Measurements from ENCODE around the gene IKZF4. TPM values are rescaled to one million over a fixed set of nuclear protein-coding genes. Genes with fewer than 3 reads are reported as not detected.
A peak's percentile ranks its signal among the peaks of the same experiment; 100 is the strongest.
"Not testable (repeated sequence)": the region's sequence is repeated elsewhere in the genome, so short reads cannot be mapped to it uniquely, and the experiment has no call there.

Gene IKZF4
- total RNA-seq, 1 experiment from 2014 or later, result 1.8 TPM

DNA sequence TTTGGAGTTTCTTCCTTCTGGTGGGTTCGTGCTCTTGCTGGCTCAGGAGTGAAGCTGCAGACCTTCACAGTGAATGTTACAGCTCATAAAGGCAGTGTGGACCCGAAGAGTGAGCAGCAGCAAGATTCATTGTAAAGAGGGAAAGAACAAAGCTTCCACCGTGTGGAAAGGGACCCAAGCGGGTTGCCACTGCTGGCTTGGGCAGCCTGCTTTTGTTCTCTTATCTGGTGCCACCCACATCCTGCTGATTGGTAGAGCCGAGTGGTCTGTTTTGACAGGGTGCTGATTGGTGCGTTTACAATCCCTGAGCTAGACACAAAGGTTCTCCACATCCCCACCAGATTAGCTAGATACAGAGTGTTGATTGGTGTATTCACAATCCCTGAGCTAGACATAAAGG, 21.3 kb upstream of the IKZF4 start:
- not testable (repeated sequence) for DNase-seq (ENCODE audit: low read depth)

DNA sequence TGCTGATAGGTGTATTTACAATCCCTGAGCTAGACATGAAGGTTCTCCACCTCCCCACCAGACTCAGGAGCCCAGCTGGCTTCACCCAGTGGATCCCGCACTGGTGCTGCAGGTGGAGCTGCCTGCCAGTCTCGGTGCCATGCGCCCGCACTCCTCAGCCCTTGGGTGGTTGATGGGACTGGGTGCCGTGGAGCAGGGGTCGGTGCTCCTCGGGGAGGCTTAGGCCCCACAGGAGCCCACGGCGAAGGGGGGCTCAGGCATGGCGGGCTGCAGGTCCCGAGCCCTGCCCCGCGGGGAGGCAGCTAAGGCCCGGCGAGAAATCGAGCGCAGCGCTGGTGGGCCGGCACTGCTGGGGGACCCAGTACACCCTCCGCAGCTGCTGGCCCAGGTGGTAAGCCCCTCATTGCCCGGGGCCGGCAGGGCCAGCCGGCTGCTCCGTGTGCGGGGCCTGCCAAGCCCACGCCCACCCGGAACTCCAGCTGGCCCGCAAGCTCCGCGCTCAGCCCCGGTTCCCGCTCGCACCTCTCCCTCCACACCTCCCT, 20.8 kb upstream of the IKZF4 start:
- DNase-seq (ENCODE audit: low read depth), result not testable (repeated sequence)

DNA sequence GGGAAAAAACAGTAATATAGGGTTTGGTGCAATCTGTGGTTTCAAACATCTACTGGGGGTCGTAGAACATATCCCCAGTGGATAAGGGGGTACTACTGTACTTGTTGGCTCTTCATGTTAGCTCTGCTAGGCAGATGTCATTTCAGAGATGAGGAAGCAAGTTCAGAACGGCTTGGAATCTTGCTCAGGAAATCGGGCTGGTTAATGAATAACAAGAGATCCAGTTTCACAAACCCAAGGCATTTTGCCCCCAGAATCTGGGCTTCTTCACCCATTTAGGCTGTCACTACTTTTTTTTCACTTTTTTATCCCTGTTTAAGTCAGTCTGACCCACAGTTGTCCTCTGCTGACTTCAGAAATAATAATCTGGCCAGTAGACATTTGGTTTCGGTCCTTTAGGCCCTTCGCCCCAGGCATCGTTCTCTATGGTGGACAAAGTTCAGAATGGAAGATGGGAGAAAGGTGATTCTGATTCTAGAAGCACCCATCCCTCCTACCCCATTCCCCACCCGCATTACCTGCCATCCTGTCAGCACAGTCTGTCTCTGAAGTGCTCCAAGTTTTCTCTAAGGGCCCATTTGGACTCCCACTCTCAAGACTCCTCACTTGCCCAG, 19.2 kb upstream of the IKZF4 start:
- DNase-seq (ENCODE audit: low read depth), result no peak

DNA sequence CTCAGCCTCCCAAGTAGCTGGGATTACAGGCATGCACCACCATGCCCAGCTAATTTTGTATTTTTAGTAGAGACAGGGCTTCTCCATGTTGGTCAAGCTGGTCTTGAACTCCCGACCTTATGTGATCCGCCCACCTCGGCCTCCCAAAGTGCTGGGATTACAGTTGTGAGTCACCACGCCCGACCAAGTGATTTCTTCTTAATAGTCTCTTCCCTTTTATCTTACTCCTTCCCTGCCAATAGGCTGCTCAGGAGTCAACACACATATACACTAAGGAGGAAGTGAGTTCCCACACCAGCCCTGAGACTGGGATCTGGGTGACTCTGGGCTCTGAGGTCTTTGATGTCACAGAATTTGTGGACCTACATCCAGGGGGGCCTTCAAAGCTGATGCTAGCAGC, 17.5 kb upstream of the IKZF4 start:
- DNase-seq (ENCODE audit: low read depth), result not testable (repeated sequence)

DNA sequence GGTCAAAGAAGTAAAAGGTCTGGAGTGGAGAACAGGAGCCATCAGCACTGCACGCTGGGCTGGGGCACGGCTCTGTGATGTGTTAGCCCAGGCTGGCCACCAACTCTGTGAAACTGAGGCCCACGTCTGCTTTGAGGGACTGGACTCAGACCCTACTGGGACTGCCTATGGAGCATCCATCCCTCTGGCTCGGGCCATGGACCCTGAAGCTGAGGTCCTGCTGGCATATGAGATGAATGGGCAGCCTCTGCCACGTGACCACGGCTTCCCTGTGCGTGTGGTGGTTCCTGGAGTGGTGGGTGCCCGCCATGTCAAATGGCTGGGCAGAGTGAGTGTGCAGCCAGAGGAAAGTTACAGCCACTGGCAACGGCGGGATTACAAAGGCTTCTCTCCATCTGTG, 16.6 kb upstream of the IKZF4 start:
- DNase-seq (ENCODE audit: low read depth), result no peak

DNA sequence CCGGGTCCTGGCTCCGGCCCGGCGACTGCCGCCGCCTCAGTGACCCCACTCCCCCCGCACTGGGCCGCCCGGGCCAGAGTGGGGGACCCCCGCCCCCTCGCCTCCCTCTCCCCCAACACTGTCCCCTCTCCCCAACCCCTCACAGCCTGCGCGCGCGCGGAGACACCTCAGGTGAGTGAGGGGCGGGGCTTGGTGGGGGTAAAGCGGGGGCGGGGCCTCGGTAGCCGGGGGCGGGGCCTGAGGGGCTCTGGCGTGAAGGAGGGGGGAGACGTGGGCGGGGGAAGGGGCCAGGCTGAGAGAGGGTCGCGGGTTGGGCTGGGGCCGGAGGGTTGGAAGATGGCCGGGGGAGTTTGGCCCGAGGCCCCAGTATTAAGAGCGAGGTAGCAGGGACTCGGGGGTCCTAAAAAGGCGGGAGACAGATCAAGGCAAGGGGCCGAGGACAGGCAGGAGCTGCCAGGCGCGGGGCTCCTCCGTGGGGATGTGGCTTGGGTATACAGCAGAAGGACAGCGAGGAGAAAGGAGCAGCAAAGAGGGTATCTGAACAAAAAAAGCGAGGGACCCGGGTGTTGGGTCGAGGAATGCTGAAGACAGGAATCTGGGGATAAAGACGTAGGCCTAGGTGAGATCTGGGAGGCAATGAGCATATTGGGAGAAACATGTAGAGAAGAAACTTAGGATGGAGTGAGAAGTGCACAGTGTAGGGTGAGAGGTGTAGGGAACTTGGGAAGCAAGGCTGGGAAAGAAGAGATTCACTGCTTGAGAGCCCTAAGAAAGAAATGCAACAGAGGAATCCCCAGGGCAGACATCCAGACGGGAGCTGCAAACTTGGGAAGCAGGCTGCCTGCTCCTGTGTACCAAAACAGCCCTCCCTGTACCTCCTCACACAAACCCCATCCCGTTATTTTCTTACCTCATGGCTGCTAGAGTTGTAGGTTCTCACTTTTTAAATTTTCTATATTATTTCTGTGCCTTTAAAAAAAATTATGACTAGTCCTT, 13.0 kb upstream of the IKZF4 start:
- DNase-seq (ENCODE audit: low read depth), result peak; percentile 5

DNA sequence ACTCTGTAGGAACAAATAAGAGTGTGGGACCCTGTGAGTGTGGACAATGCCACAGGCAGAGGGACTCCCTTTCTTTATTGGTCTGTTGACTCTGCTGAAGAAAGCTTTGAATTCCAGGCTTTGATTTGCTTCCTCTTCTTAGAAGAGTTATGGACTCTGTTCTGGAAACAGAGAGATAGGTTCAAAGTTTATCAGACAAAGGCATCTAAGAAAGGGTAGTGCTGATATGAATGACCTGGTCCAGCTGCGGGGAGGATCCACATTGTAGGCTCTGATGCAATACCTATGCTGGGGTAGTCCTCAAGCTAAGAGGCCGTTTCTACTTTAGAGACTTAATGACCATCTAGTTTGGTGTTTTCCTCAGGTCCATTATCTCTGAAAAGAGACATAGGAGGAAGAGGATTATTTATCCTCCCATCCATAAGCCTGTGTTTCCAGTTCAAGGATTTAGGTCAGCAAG, 10.7 kb upstream of the IKZF4 start:
- no peak for DNase-seq (ENCODE audit: low read depth)

DNA sequence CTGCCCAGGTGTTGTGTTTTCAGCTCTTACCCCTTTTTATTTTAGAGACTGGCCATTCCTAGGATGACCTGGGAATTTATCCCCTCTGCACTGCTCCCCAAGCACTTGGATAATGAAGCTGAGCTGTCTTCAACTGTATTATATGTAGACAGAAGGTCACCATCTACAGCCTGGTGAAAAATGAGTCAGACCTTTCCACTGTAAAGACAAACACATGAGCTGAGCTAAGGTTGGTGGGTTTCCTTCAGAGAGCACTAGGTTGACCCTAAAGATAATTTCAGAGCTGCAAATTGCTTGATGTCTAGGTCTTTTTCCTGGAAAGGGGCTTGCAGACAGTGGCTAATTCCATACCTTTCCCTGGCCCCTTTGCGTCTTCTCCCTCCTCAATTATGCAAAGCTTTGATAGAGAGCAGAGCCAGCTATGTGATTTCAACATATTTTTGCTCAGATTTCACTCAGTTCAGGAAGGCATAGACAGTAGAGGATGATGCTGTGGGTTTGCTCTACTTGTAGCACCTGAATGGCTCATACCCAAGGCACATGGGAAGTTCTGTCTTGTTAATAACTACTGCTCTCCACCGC, 9.2 kb upstream of the IKZF4 start:
- no peak for DNase-seq (ENCODE audit: low read depth)

DNA sequence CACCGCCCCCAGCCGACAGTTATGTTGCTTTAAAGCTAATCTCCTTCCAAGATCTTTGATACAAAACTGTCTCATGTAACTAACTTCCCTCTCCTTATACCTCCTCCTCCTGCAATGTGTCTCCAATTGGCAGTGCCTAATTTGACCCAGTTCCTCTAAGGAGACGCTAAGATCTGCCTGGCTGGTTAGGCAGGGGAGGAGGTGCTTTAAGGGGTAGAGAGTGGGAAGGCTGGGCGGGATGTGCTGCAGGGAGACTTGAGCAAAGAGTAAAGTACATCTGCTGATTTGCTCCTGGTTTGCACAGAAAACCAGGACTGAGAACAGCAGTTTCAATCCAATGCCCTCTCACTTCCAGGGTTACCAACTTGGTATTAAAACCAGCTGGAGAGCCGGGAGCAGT, 7.4 kb upstream of the IKZF4 start:
- DNase-seq (ENCODE audit: low read depth), result no peak

DNA sequence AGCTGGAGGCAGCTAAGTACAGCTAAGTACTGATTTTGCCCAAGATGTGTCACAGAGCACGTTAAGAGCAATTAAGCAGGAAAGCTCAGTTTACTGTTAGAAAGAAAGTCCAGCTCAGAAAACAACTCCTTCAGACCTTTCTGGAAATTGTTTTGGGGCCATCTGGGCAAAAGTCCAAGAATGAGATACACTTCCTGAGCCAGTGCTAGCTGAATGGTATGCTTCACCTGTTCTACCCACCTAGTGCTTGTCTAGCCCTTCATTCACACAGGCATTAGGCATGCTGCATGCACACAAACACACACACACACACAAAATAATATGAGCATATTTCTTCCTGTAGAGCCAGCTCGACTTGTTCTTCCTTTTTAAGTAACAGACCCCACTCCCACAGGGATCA, 6.6 kb upstream of the IKZF4 start:
- no peak for DNase-seq (ENCODE audit: low read depth)

DNA sequence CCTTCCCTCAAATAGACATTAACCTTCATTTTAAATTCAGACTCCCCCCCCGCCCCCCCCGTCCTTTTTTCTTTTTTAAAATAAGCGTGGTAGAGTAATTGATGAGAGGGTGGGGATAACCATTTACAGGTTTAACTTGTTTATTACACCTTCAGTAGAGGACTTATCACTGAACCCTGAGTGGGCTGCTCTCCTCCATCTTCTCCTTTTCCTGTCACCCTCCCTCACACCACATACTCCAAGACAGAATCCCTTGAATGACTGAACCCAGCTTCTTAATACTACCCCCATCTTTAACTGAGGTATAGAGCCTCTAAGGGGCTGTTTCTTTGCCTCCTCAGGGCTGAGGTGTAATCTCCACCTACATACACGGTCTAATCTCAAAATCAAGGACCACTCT, 3.7 kb upstream of the IKZF4 start:
- no peak for DNase-seq (ENCODE audit: low read depth)

DNA sequence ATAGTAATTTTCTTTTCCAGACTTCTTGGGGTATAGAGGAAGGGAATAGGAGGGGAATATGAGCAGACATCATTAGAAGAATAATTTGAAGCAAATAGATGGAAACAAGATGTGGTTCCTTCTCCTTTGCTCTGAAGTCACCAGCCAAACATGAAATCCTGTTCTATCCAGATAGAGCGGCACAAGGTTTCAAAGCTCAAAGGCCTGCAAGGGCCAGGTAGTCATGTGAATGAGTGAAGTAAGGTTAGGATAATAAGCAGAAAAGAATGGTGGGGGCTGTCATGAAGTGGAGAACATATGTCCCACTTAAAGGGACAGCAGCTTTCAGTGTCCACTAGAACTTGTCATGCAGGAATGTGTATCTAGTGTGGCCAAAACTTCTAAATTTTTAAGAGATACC, 2.5 kb upstream of the IKZF4 start:
- no peak for DNase-seq (ENCODE audit: low read depth)

DNA sequence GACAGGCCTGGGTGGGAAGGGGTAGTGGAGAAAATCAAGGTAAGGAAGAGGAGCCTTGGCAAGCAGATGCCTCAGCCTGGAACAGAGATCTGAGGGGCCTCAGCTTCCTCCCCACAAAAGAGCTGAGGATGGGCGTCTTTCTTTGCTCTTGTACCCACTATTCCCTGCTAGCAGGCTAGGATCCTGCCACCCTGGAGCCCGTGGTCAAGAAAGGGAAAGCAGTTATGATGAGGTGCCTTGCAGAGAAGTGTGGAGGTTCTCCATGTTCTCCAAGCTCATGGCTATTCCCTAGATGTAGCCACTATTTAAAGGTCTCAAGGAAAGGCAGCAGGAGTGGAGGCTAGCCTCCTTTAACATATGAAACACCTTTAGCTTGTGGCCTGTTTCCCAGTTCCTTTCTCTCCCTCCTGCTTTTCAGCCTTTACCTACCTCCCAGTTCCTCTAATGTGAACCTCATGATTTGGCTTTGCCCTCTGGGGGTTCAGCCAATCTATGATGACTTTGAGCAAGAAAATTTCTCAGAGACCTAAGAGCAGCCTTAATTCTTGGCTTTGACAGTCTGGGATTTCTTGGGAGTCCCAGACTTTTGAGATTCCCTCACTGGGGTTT, 1.1 kb downstream of the IKZF4 start:
- no peak for DNase-seq (ENCODE audit: low read depth)

DNA sequence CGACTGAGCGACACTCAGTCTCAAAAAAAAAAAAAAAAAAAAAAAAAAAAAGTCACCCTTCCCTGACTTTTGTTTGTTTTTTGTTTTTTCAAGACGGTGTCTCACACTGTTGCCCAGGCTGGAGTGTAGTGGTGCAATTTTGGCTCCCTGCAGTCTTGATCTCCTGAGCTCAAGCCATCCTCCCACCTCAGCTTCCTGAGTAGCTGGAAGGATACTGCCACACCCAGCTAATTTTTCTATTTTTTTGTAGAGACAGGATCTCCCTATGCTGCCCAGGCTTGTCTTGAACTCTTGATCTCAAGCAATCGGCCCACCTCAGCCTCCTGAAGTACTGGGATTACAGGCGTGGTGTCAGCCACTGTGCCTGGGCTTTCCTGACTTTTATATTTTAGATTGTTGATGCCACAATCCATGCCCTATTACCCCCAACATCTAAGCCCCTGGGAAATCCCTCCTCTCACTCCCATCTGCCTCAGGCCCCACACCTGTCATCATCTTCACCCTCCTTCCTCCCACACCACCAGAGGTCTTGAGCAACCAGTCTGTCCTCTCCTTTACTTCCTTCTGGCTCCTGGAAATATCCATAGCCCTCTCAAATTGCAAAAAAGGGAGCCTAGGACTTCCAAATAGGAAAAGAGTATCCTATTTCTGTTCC, 7.8 kb downstream of the IKZF4 start:
- no peak for DNase-seq (ENCODE audit: low read depth)

DNA sequence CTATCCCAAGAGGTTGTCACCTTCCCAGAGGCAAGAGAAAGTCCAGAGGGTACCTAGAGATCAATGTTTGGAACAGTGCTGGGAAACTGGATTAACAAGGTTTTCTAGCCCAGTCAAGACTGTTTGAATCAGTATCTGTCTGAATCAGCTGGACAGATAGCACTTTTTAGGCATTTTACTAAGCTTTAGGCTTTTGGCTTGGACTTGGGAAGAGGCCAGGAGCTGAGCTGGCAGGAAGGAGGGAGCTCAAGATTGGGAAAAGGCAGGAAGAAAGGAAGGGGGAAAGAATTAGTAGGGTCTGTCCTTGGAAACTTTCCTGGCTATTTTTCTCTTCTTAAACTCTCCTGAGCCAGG, 8.3 kb downstream of the IKZF4 start:
- DNase-seq (ENCODE audit: low read depth), result peak; percentile 8

DNA sequence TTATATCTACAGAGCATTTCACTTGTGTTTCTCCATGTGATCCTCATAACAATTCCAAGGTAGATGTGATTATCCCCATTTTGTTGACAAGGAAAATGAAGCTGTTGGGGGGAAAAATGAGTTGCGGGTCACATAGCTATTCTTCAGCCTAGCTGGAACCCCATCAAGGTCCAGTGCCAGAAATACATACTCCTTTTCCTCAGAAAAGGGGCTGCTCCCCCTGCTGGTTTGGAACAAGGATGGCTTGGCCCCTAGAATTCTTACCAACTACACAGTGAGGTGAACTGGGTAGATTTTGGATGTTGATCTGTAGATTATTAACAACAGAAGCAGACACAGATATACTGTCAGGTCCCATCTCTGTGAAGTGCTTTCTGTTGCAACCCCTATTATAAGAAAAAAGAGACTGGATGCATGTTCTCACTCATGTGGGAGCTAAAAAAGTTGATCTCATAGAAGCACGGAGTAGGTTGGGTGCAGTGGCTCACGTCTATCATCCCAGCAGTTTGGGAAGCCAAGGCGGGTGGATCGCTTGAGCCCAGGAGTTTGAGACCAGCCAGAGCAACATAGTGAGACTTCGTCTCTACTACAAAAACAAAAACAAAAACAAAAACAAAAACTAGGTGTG, 8.9 kb downstream of the IKZF4 start:
- peak; percentile 50 for DNase-seq (ENCODE audit: low read depth)

DNA sequence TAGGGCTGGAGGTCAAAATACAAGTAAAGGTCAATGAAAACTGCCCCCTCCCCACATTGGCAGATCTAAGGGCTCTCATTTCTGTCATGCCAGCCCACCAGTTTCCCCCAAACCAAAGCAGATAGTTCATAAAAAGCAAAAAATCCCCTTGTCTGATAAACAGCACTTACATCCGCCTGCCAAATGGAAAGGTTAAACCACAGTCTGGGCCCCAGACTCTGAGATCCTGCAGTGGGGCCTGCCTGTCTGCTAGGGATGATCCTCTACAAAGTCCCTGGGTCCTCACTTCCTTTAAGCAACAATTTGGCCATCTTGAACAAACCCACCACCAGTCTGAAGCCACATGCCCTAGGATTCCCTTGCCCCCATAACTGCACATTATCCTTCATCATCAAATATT, 11.1 kb downstream of the IKZF4 start:
- DNase-seq (ENCODE audit: low read depth), result no peak

DNA sequence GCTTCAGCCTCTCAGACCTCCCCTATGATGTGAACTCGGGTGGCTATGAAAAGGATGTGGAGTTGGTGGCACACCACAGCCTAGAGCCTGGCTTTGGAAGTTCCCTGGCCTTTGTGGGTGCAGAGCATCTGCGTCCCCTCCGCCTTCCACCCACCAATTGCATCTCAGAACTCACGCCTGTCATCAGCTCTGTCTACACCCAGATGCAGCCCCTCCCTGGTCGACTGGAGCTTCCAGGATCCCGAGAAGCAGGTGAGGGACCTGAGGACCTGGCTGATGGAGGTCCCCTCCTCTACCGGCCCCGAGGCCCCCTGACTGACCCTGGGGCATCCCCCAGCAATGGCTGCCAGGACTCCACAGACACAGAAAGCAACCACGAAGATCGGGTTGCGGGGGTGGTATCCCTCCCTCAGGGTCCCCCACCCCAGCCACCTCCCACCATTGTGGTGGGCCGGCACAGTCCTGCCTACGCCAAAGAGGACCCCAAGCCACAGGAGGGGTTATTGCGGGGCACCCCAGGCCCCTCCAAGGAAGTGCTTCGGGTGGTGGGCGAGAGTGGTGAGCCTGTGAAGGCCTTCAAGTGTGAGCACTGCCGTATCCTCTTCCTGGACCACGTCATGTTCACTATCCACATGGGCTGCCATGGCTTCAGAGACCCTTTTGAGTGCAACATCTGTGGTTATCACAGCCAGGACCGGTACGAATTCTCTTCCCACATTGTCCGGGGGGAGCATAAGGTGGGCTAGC, 13.9 kb downstream of the IKZF4 start:
- DNase-seq (ENCODE audit: low read depth), result no peak

DNA sequence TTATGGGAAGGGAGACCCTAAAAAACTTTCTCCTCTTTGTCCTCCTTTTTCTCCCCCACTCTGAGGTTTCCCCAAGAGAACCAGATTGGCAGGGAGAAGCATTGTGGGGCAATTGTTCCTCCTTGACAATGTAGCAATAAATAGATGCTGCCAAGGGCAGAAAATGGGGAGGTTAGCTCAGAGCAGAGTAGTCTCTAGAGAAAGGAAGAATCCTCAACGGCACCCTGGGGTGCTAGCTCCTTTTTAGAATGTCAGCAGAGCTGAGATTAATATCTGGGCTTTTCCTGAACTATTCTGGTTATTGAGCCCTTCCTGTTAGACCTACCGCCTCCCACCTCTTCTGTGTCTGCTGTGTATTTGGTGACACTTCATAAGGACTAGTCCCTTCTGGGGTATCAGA, 16.3 kb downstream of the IKZF4 start:
- no peak for DNase-seq (ENCODE audit: low read depth)

DNA sequence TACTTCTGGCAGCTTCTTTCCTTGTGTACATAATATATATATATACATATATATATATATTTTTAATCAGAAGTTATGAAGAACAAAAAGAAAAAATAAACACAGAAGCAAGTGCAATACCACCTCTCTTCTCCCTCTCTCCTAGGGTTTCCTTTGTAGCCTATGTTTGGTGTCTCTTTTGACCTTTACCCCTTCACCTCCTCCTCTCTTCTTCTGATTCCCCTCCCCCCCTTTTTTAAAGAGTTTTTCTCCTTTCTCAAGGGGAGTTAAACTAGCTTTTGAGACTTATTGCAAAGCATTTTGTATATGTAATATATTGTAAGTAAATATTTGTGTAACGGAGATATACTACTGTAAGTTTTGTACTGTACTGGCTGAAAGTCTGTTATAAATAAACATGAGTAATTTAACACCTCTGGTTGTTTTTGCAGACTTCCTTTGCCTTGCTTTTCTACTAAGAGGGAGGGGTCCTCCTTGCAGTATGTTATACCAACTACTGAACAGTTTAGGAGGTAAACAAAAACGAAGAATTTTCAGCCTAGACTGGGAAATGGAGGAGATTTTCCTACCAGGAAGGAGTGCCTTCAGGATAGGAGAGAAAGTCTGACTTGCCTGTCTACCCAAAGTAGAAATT, 17.3 kb downstream of the IKZF4 start:
- no peak for DNase-seq (ENCODE audit: low read depth)

Measured in RPMI7951 (cell line).